ENCODE data around the gene SH2D3C.

The SH2D3C gene

GRCh38 chr9:127742435-127743088 is 35.9 kb downstream of the SH2D3C start:
- H3K4me3 ChIP-seq (ENCODE audit: low read length), result no peak overlapping the region
- DNase-seq, result no peak

GRCh38 chr9:127741831-127742434 is 36.5 kb downstream of the SH2D3C start:
- Histone ChIP-seq H3K36me3 (replicated peaks; ENCODE audit: insufficient read depth, low read length) (no peaks in the 10 kb centered on the region), H3F3A (ENCODE audit: insufficient read depth, low read length) (peaks cover 12% of the 10 kb centered on the region), H3K4me3 (ENCODE audit: low read length) (no peak overlapping the region), H3K4me2 (ENCODE audit: low read depth, low read length) (no peak overlapping the region), H4K20me1 (ENCODE audit: insufficient read depth, low read length) (no peaks in the 10 kb centered on the region), H3K9me2 (replicated peaks; ENCODE audit: insufficient read depth, low read length) (no peaks in the 10 kb centered on the region), H2AFZ (ENCODE audit: low read length) (no peak overlapping the region), H3K79me2 (ENCODE audit: low read length) (no peaks in the 10 kb centered on the region), H3K27me3 (replicated peaks; ENCODE audit: insufficient read depth, low read length) (no peaks in the 10 kb centered on the region), H3K9ac (ENCODE audit: low read length) (no peak overlapping the region), H3K9me3 (replicated peaks; ENCODE audit: insufficient read depth, low read length) (no peaks in the 10 kb centered on the region), H3K27ac (ENCODE audit: low read length) (no peak overlapping the region), H3K4me1 (ENCODE audit: low read length) (peaks cover 4% of the 10 kb centered on the region; the same call in 1 of the 2 replicates)
- DNase-seq, result no peak
- TF ChIP-seq, protein P1, sequence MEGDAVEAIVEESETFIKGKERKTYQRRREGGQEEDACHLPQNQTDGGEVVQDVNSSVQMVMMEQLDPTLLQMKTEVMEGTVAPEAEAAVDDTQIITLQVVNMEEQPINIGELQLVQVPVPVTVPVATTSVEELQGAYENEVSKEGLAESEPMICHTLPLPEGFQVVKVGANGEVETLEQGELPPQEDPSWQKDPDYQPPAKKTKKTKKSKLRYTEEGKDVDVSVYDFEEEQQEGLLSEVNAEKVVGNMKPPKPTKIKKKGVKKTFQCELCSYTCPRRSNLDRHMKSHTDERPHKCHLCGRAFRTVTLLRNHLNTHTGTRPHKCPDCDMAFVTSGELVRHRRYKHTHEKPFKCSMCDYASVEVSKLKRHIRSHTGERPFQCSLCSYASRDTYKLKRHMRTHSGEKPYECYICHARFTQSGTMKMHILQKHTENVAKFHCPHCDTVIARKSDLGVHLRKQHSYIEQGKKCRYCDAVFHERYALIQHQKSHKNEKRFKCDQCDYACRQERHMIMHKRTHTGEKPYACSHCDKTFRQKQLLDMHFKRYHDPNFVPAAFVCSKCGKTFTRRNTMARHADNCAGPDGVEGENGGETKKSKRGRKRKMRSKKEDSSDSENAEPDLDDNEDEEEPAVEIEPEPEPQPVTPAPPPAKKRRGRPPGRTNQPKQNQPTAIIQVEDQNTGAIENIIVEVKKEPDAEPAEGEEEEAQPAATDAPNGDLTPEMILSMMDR (IDR thresholded peaks at IDR 0.05; ENCODE audit: low read length), result no peak
- TF ChIP-seq EZH2 (optimal IDR thresholded peaks at IDR 0.05; ENCODE audit: low read depth, low read length) (no peak), EZH2phosphoT487 (IDR thresholded peaks at IDR 0.05; ENCODE audit: low read length) (no peak)

More at GRCh38 chr9:127742435-127743088, 35.9 kb downstream of the SH2D3C start:
- H3K27ac ChIP-seq (ENCODE audit: low read length), result no peak overlapping the region
- H3K4me2 ChIP-seq (ENCODE audit: low read depth, low read length), result no peak overlapping the region
- H3K79me2 ChIP-seq (ENCODE audit: low read length), result no peaks in the 10 kb centered on the region
- H3K9me3 ChIP-seq (replicated peaks; ENCODE audit: insufficient read depth, low read length), result no peaks in the 10 kb centered on the region
- no peaks in the 10 kb centered on the region for H3K4me1 ChIP-seq (ENCODE audit: low read length)
- no peaks in the 10 kb centered on the region for H3K9me2 ChIP-seq (replicated peaks; ENCODE audit: insufficient read depth, low read length)
- no peak overlapping the region for H2AFZ ChIP-seq (ENCODE audit: low read length)
- H3F3A ChIP-seq (ENCODE audit: insufficient read depth, low read length), result 0 out of 2 replicates have a peak, but pooled peaks cover 7% of the 10 kb centered on the region
- H3K36me3 ChIP-seq (replicated peaks; ENCODE audit: insufficient read depth, low read length), result no peaks in the 10 kb centered on the region
- H3K9ac ChIP-seq (ENCODE audit: low read length), result no peak overlapping the region
- H3K27me3 ChIP-seq (replicated peaks; ENCODE audit: insufficient read depth, low read length), result no peaks in the 10 kb centered on the region
- H4K20me1 ChIP-seq (ENCODE audit: insufficient read depth, low read length), result no peaks in the 10 kb centered on the region
- TF ChIP-seq, protein P1 (IDR thresholded peaks at IDR 0.05; ENCODE audit: low read length), result no peak
- TF ChIP-seq EZH2 (optimal IDR thresholded peaks at IDR 0.05; ENCODE audit: low read depth, low read length), result no peak
- no peak for TF ChIP-seq EZH2phosphoT487 (IDR thresholded peaks at IDR 0.05; ENCODE audit: low read length)

GRCh38 chr9:127739614-127740330 is 38.7 kb downstream of the SH2D3C start:
- Histone ChIP-seq H3K27ac (ENCODE audit: low read length) (no peak overlapping the region), H3K4me1 (ENCODE audit: low read length) (peaks cover 16% of the 10 kb centered on the region), H2AFZ (ENCODE audit: low read length) (no peak overlapping the region), H3K79me2 (ENCODE audit: low read length) (no peaks in the 10 kb centered on the region), H3F3A (ENCODE audit: insufficient read depth, low read length) (peaks cover 23% of the 10 kb centered on the region), H3K4me2 (ENCODE audit: low read depth, low read length) (no peak overlapping the region), H3K4me3 (ENCODE audit: low read length) (no peak overlapping the region), H3K36me3 (replicated peaks; ENCODE audit: insufficient read depth, low read length) (no peaks in the 10 kb centered on the region), H4K20me1 (ENCODE audit: insufficient read depth, low read length) (no peaks in the 10 kb centered on the region), H3K27me3 (replicated peaks; ENCODE audit: insufficient read depth, low read length) (no peaks in the 10 kb centered on the region), H3K9ac (ENCODE audit: low read length) (no peak overlapping the region), H3K9me2 (replicated peaks; ENCODE audit: insufficient read depth, low read length) (no peaks in the 10 kb centered on the region), H3K9me3 (replicated peaks; ENCODE audit: insufficient read depth, low read length) (no peaks in the 10 kb centered on the region)
- no peak for DNase-seq
- TF ChIP-seq EZH2 (optimal IDR thresholded peaks at IDR 0.05; ENCODE audit: low read depth, low read length) (no peak), EZH2phosphoT487 (IDR thresholded peaks at IDR 0.05; ENCODE audit: low read length) (no peak)
- TF ChIP-seq, protein P1 (IDR thresholded peaks at IDR 0.05; ENCODE audit: low read length), result no peak
